Heart left ventricle (tissue), 16 donors: Measurements from ENCODE around the gene CD300LG. TPM values are rescaled to one million over a fixed set of nuclear protein-coding genes. Genes with fewer than 3 reads are reported as not detected.
A peak's percentile ranks its signal among the peaks of the same experiment; 100 is the strongest.

Experiments
- ATAC-seq, 4 donors: fragments of 200-7000 bp; cut with Tn5 transposase; one replicate each; pipeline ENCODE4 v1.9.1; 2020 to 2022; ENCODE audit warnings: moderate library complexity in 4 of 4, mild to moderate bottlenecking in 3 of 4, moderate number of reproducible peaks in 1 of 4
- DNase-seq, 5 donors: peaks; one replicate each; pipeline ENCODE4 v3.0.0-alpha.2; 2020
- H3K27ac ChIP-seq, 12 donors: fragments of 200-600 bp; sonication (generic) in 4 of 12; one replicate each; pipeline versions ENCODE4 v1.5.0 to v1.8.0; 2016 to 2022; ENCODE audit warnings: mild to moderate bottlenecking in 2 of 12
- H3K27me3 ChIP-seq, 9 donors: fragments of 200-600 bp; sonication (generic) in 2 of 9; one replicate each; pipeline versions ENCODE4 v1.5.1 to v1.8.0; 2016 to 2022; ENCODE audit warnings: mild to moderate bottlenecking in 3 of 9
- H3K36me3 ChIP-seq, 9 donors: fragments of 200-600 bp; sonication (generic) in 2 of 9; one replicate each; pipeline versions ENCODE4 v1.5.0 to v1.8.0; 2018 to 2022; ENCODE audit warnings: mild to moderate bottlenecking in 2 of 9
- H3K4me1 ChIP-seq, 12 donors: fragments of 200-600 bp; sonication (generic) in 4 of 12; one replicate each; pipeline versions ENCODE4 v1.5.0 to v1.8.0; 2016 to 2022; ENCODE audit warnings: mild to moderate bottlenecking in 3 of 12
- H3K4me3 ChIP-seq, 12 donors: fragments of 200-600 bp; sonication (generic) in 4 of 12; one replicate each; pipeline versions ENCODE4 v1.5.0 to v1.8.0; 2017 to 2022; ENCODE audit warnings: mild to moderate bottlenecking in 9 of 12, moderate library complexity in 4 of 12
- H3K9me3 ChIP-seq, 12 donors: fragments of 200-600 bp; sonication (generic) in 4 of 12; one replicate each; pipeline versions ENCODE4 v1.5.0 to v1.8.0; 2016 to 2022; ENCODE audit warnings: mild to moderate bottlenecking in 1 of 12
- POLR2A ChIP-seq, 2 donors: fragments of 450-650 bp; IDR thresholded peaks; one replicate each; pipeline ENCODE4 v1.6.1; 2017; ENCODE audit warnings: antibody characterized with exemption in 2 of 2, mild to moderate bottlenecking in 2 of 2, moderate library complexity in 2 of 2
- WGBS, 4 donors: extraction: QIAGEN DNeasy Blood & Tissue Kit in 2 of 4; methylation state at CpG; one replicate each; pipeline versions ENCODE4 v1.1.5 to v1.1.7; 2013 to 2018; 5-methylcytosine and 5-hydroxymethylcytosine counted together
- intact Hi-C, 10 donors: fragments of 100-400 bp; cut with DNase I; formaldehyde crosslinking; loops; one replicate each; pipeline versions ENCODE4 v1.11.1 to v1.14.2; 2022
- polyA plus RNA-seq, 2 donors: library from polyadenylated mRNA; stranded (reverse); fragments of 200-250 nt; gene quantifications; one replicate each; pipeline ENCODE4 v1.2.3, GENCODE V29; 2013
- total RNA-seq, 9 donors: library from RNA; depleted of rRNA in 2 of 9; stranded (reverse); fragments of >200 nt in 2 of 9; fragmentation: NEBNext Ultra II Directional in 3 of 9; extraction: Animal tissue kit (Norgen Biotek cat#: 25700) in 3 of 9; gene quantifications; one replicate each; pipeline versions ENCODE4 v1.1.0 to v1.2.4, GENCODE V29; 2016 to 2023
- TF ChIP-seq, protein P1 (sequence below), 12 donors: fragments of 200-600 bp; sonication (generic) in 4 of 12; IDR thresholded peaks; one replicate each; pipeline versions ENCODE4 v1.5.0 to v1.8.0; 2018 to 2022; ENCODE audit warnings: antibody characterized with exemption in 12 of 12, mild to moderate bottlenecking in 5 of 12
- donor health status: ischemic (EF 13 %, LVEDD 7.1; RV severe dilation, severe dysfunction).
- donor health status: healthy with polysubstance abuse.
- donor health status: DM: no; HTN: yes; CAD: no.
- donor health status: DM: no; HTN: no; CAD: no.
- donor health status: ischemic (EF 25% LVEDD 6.9; RV normal size, moderate dysfunction).
- donor health status: ischemic (EF 25% LVEDD 5.7; RV mildly dilated, moderate dysfunction).
- donor health status: healthy.
- donor health status: DM: yes; HTN: yes; CAD: no.
- donor health status: ischemic (EF 35%, LVEDD 5.7; RV mildly dilated, moderate dysfunction).
- donor health status: nonischemic (EF 11% LVEDD 7.7; RV severe dilation, severe dysfunction).
- donor health status: DM: yes; HTN: yes; CAD: no.
- donor health status: PGD.
- donor health status: ischemic (EF 29% LVEDD 5.4; RV normal size, mild dysfunction).
- donor health status: nonischemic (EF 23%, LVEDD 6.1; RV moderate dilation, normal function).

Gene CD300LG
- total and polyA plus RNA-seq, 11 donors: 7.3 to 85.8 (median 19.9) TPM

DNA sequence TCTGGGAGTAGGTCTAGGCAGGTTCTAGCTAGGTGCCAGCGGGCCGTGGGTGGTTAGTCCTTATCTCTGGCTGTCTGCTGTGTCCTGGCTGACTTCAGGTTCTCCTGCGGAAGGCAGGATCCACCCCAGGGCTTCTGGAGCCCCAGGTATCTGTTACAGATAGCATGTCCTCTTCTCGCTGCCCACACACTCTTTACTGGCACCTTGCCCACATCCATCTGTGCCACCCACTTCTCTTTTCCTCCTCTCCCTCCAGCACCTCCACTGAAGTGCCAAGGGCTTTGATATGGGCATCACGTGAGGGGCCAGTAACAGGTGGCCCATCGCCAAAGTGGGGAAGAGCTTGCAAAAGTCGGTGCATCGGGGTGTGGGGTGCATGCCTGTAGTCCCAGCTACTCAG, 64.9 kb downstream of the CD300LG start:
- WGBS, 4 donors: 29 to 50% (median 38%) methylated on average over 8 of the region's 8 CpGs
- Histone ChIP-seq H3K4me1 (peaks cover 0 to 16% (median 10%) of the 10 kb centered on the region in 12 donors), H3K9me3 (no peaks in the 10 kb centered on the region), H3K27ac (peak overlapping the region in 1 of 12 donors; percentile 28), H3K36me3 (no peaks in the 10 kb centered on the region), H3K27me3 (peaks cover 0 to 20% (median 0%) of the 10 kb centered on the region in 9 donors), H3K4me3 (no peak overlapping the region)
- DNase-seq (peak in 4 of 5 donors; percentile 38 to 84 (median 66)), ATAC-seq (peak; percentile 18 to 39 (median 28))
- TF ChIP-seq, protein P1, sequence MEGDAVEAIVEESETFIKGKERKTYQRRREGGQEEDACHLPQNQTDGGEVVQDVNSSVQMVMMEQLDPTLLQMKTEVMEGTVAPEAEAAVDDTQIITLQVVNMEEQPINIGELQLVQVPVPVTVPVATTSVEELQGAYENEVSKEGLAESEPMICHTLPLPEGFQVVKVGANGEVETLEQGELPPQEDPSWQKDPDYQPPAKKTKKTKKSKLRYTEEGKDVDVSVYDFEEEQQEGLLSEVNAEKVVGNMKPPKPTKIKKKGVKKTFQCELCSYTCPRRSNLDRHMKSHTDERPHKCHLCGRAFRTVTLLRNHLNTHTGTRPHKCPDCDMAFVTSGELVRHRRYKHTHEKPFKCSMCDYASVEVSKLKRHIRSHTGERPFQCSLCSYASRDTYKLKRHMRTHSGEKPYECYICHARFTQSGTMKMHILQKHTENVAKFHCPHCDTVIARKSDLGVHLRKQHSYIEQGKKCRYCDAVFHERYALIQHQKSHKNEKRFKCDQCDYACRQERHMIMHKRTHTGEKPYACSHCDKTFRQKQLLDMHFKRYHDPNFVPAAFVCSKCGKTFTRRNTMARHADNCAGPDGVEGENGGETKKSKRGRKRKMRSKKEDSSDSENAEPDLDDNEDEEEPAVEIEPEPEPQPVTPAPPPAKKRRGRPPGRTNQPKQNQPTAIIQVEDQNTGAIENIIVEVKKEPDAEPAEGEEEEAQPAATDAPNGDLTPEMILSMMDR (IDR thresholded peaks at IDR 0.05): no peak
- no peak for TF ChIP-seq POLR2A (IDR thresholded peaks at IDR 0.05)
- intact Hi-C loops: no loop called here

GRCh38 chr17:43912635-43913304, 65.8 kb downstream of the CD300LG start:
- Histone ChIP-seq H3K36me3 (no peaks in the 10 kb centered on the region), H3K27me3 (peaks cover 0 to 11% (median 0%) of the 10 kb centered on the region in 9 donors), H3K4me3 (no peak overlapping the region), H3K9me3 (no peaks in the 10 kb centered on the region), H3K4me1 (peaks cover 0 to 17% (median 8%) of the 10 kb centered on the region in 12 donors), H3K27ac (no peak overlapping the region)
- no peak for TF ChIP-seq POLR2A (IDR thresholded peaks at IDR 0.05)
- TF ChIP-seq, protein P1 (IDR thresholded peaks at IDR 0.05): no peak
- DNase-seq (no peak), ATAC-seq (no peak)
- intact Hi-C loops: no loop called here
- 44 to 62% (median 56%) methylated on average over 4 of the region's 4 CpGs for WGBS, 4 donors

Other genes with a start within 250 kb of the CD300LG start
- gene MEOX1, start 185.3 kb upstream of the CD300LG start, total RNA-seq: 10 to 100 TPM in 8 of 9 donors, 1 to 10 TPM in 1; 9.7 to 24.0 (median 16.1) TPM
- gene MEOX1, start 185.3 kb upstream of the CD300LG start, polyA plus RNA-seq: 10 to 100 TPM; 11.6 to 17.0 TPM
- gene SOST, start 88.4 kb upstream of the CD300LG start, total RNA-seq: not detected
- gene SOST, start 88.4 kb upstream of the CD300LG start, polyA plus RNA-seq: not detected
- 100 to 1,000 TPM; 210 to 363 (median 267) TPM for gene DUSP3, start 68.2 kb upstream of the CD300LG start, total RNA-seq
- gene DUSP3, start 68.2 kb upstream of the CD300LG start, polyA plus RNA-seq: 100 to 1,000 TPM; 208 to 312 TPM
- under 1 TPM in 2 of 9 donors, not detected in 7; 0.05 to 0.45 TPM for gene CFAP97D1, start 66.7 kb upstream of the CD300LG start, total RNA-seq
- not detected for gene CFAP97D1, start 66.7 kb upstream of the CD300LG start, polyA plus RNA-seq
- gene MPP3, start 14.0 kb upstream of the CD300LG start, total RNA-seq: 10 to 100 TPM; 13.8 to 70.2 (median 25.3) TPM
- gene MPP3, start 14.0 kb upstream of the CD300LG start, polyA plus RNA-seq: 10 to 100 TPM; 40.0 to 45.4 TPM
- 10 to 100 TPM; 10.4 to 22.3 (median 15.4) TPM for gene MPP2, start 60.4 kb downstream of the CD300LG start, total RNA-seq
- gene MPP2, start 60.4 kb downstream of the CD300LG start, polyA plus RNA-seq: 10 to 100 TPM in 1 of 2 donors, 1 to 10 TPM in 1; 6.7 to 12.8 TPM
- not detected for gene PPY, start 95.3 kb downstream of the CD300LG start, total RNA-seq
- not detected for gene PPY, start 95.3 kb downstream of the CD300LG start, polyA plus RNA-seq
- gene PYY, start 106.8 kb downstream of the CD300LG start, total RNA-seq: not detected
- gene PYY, start 106.8 kb downstream of the CD300LG start, polyA plus RNA-seq: not detected
- gene NAGS, start 157.4 kb downstream of the CD300LG start, total RNA-seq: 1 to 10 TPM in 3 of 9 donors, under 1 TPM in 6; 0.20 to 1.2 (median 0.37) TPM
- gene NAGS, start 157.4 kb downstream of the CD300LG start, polyA plus RNA-seq: 1 to 10 TPM in 1 of 2 donors, under 1 TPM in 1; 0.57 to 1.2 TPM
- gene TMEM101, start 167.8 kb downstream of the CD300LG start, total RNA-seq: 10 to 100 TPM; 13.4 to 22.1 (median 19.3) TPM
- 10 to 100 TPM; 16.7 to 31.1 TPM for gene TMEM101, start 167.8 kb downstream of the CD300LG start, polyA plus RNA-seq
- gene LSM12, start 219.5 kb downstream of the CD300LG start, total RNA-seq: 10 to 100 TPM; 38.4 to 55.6 (median 44.1) TPM
- gene LSM12, start 219.5 kb downstream of the CD300LG start, polyA plus RNA-seq: 10 to 100 TPM; 30.8 to 41.2 TPM
- 10 to 100 TPM; 28.5 to 46.5 (median 36.6) TPM for gene G6PC3, start 223.6 kb downstream of the CD300LG start, total RNA-seq
- gene G6PC3, start 223.6 kb downstream of the CD300LG start, polyA plus RNA-seq: 10 to 100 TPM; 52.4 to 75.1 TPM